Measurements from ENCODE around the gene PDPK1. TPM values are rescaled to one million over a fixed set of nuclear protein-coding genes. Genes with fewer than 3 reads are reported as not detected.
A peak's percentile ranks its signal among the peaks of the same experiment; 100 is the strongest.

PDPK1 gene
- total RNA-seq, 2 experiments from 2014 or later = 14.4 to 40.6 TPM

GRCh38 chr16:2511128-2511800 lies 26.6 kb upstream of the PDPK1 start:
- POLR2A ChIA-PET = no interaction called here
- no peak overlapping the region for H3K4me2 ChIP-seq (ENCODE audit: low read length)
- no TSS peak for BruUV-seq (replicated peaks)

GRCh38 chr16:2511996-2512734 lies 25.7 kb upstream of the PDPK1 start:
- ChIA-PET CTCF (ENCODE audit: unreplicated experiment) (no interaction called here), POLR2A (no interaction called here)
- peaks cover 33% of the 10 kb centered on the region for H3K79me2 ChIP-seq (ENCODE audit: insufficient read depth, low read depth, low read length)
- DNase-seq (ENCODE audit: low spot score) = no peak
- TF ChIP-seq EZH2phosphoT487 (IDR thresholded peaks at IDR 0.05; ENCODE audit: borderline replicate concordance, low read depth, low read length) (no peak), CTCF (conservative IDR thresholded peaks at IDR 0.05; ENCODE audit: low read length) (no peak)
- no peak overlapping the region for H3K4me3 ChIP-seq (ENCODE audit: low read depth, low read length, poor library complexity, severe bottlenecking)
- no peaks in the 10 kb centered on the region for H3K9me2 ChIP-seq (ENCODE audit: insufficient read depth, low read length)
- peak overlapping the region; percentile 80 for H3K27ac ChIP-seq (ENCODE audit: low read depth, low read length, poor library complexity, severe bottlenecking)
- H3K36me3 ChIP-seq (ENCODE audit: insufficient read depth, low read length) = peaks cover 6% of the 10 kb centered on the region; the same call in 1 of the 2 replicates
- peaks cover 59% of the 10 kb centered on the region for H3K4me1 ChIP-seq (ENCODE audit: insufficient read depth, low read length, poor library complexity, severe bottlenecking)
- H2AFZ ChIP-seq (ENCODE audit: low read length) = no peak overlapping the region
- H3K4me2 ChIP-seq (ENCODE audit: low read length) = peak overlapping the region; percentile 92
- H3K9me3 ChIP-seq (ENCODE audit: low read length) = no peaks in the 10 kb centered on the region
- BruUV-seq (replicated peaks) = no TSS peak
- intact Hi-C loops (cut with micrococcal nuclease; ENCODE audit: unreplicated experiment) = loop anchor here (2.0 to 5.0 kb wide), 2 partner anchors 21 to 170 kb away; partner anchors contain the start of gene ABCA3
- peaks cover 9% of the 10 kb centered on the region for H4K20me1 ChIP-seq (ENCODE audit: insufficient read depth, low read length)

More at GRCh38 chr16:2511128-2511800, 26.6 kb upstream of the PDPK1 start:
- no peaks in the 10 kb centered on the region for H3K9me2 ChIP-seq (ENCODE audit: insufficient read depth, low read length)
- H4K20me1 ChIP-seq (ENCODE audit: insufficient read depth, low read length) = peaks cover 9% of the 10 kb centered on the region
- H2AFZ ChIP-seq (ENCODE audit: low read length) = no peak overlapping the region
- intact Hi-C loops (cut with micrococcal nuclease; ENCODE audit: unreplicated experiment) = loop anchor here (5.0 kb wide), 1 partner anchor 169 kb away; the partner anchor contains the start of gene ABCA3
- peaks cover 24% of the 10 kb centered on the region for H3K79me2 ChIP-seq (ENCODE audit: insufficient read depth, low read depth, low read length)
- CTCF ChIA-PET (ENCODE audit: unreplicated experiment) = no interaction called here
- peaks cover 2% of the 10 kb centered on the region; the same call in 1 of the 2 replicates for H3K36me3 ChIP-seq (ENCODE audit: insufficient read depth, low read length)
- no peak for DNase-seq (ENCODE audit: low spot score)
- no peaks in the 10 kb centered on the region for H3K9me3 ChIP-seq (ENCODE audit: low read length)
- TF ChIP-seq EZH2phosphoT487 (IDR thresholded peaks at IDR 0.05; ENCODE audit: borderline replicate concordance, low read depth, low read length) (no peak), CTCF (conservative IDR thresholded peaks at IDR 0.05; ENCODE audit: low read length) (no peak)
- H3K4me1 ChIP-seq (ENCODE audit: insufficient read depth, low read length, poor library complexity, severe bottlenecking) = peaks cover 59% of the 10 kb centered on the region
- no peak overlapping the region for H3K4me3 ChIP-seq (ENCODE audit: low read depth, low read length, poor library complexity, severe bottlenecking)
- no peak overlapping the region for H3K27ac ChIP-seq (ENCODE audit: low read depth, low read length, poor library complexity, severe bottlenecking)

Measured in OCI-LY7 (cell line).